HG03039 (cell line): ENCODE results near the gene CASP8AP2.
A peak's percentile ranks its signal among the peaks of the same experiment; 100 is the strongest.
"Not testable (repeated sequence)": the region's sequence is repeated elsewhere in the genome, so short reads cannot be mapped to it uniquely, and the experiment has no call there.

ENCODE experiments used
- ATAC-seq: cut with Tn5 transposase; IDR thresholded peaks from one replicate; pipeline ENCODE4 v1.9.1; 2021; ENCODE audit warnings: mild to moderate bottlenecking, moderate library complexity; ENCODE audit not compliant: unreplicated experiment

CASP8AP2 gene

GRCh38 chr6:89829472-89830169 is at the start of gene CASP8AP2:
CASP8AP2 (plus strand) TSS chr6:89829880.
- ATAC-seq: peak; percentile 98

- ATAC-seq: no peak
Observed at GRCh38 chr6:89781070-89782034, 48.3 kb upstream of the CASP8AP2 start.

GRCh38 chr6:89782222-89782621 is 47.5 kb upstream of the CASP8AP2 start:
- no peak for ATAC-seq

DNA sequence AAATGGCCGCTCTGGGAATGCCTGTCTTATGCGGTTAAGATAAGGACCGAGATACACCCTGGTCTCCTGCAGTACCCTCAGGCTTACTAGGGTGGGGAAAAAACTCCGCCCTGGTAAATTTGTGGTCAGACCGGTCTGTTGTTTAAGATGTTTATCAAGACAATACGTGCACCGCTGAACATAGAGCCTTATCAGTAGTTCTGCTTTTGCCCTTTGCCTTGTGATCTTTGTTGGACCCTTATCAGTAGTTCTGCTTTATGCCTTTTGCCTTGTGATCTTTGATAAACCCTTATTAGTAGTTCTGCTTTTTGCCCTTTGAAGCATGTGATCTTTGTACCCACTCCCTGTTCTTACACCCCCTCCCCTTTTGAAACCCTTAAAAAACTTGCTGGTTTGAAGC is 46.4 kb upstream of the CASP8AP2 start:
- ATAC-seq: not testable (repeated sequence)

DNA sequence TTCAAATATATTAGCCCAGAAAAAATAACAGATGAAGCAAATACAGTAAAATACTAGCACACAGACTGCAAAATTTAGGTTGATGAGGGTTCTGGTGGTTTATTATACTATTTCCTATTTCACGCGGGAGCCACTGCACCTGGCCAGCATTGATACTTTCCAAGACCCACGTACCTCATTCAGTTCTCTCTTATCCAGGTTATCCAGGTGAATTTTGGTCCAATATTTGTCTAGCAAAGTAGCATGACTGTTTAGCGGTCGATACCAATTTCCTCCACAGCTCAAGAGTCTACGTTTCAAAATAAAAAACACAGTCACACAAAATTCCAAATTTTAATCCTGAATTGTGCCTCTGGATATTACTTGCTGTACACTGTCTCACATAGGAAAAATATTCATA is 44.8 kb upstream of the CASP8AP2 start:
- ATAC-seq: no peak

DNA sequence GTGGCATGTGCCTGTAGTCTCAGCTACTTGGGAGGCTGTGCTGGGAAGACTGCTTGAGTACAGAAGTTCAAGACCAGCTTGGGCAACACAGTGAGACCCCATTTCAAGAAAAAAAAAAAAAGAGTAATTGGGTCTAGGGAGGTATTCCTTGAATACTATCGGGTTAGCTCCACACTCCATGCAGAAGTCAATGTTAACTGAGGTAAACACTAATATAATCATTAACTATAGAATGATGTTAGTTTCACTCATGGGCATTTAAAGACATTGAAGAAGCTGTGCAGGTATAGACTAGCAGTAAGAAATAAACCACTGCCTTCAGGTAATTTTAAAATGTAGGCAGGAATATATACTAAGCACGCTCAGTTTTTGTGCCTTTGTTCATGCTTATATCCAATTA is 42.7 kb upstream of the CASP8AP2 start:
- no peak for ATAC-seq

DNA sequence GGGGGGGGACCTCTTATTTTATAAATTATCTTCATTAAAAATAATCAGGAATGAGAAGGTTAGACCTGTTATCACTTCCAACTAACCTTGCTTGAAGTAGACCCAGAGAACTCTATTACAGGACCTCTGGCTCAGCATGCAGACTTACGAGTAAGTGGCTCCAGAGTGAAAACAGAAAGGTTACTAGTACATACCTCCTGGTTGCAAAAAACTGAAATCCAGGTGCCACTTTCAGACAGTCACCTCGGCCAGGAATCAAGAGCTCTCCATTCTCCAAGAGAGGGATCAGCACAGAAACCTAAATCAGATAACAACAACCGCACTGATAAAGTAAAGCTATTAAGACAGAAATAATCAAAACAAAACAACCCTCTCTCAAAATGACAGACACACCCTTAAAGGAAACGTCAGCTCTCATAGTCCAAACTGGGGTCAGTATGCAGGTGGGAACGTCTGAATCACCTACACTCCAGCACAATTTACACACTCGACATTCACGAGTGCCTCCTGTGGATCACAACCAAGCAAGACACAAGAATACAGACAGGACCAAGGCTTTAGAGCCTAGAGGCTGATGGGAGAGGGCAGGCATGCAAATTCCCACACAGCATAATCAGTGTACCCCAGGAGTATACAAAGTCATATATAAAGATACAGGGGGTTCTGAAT is 41.9 kb upstream of the CASP8AP2 start:
- ATAC-seq: no peak

- no peak for ATAC-seq
Observed at GRCh38 chr6:89789980-89790379, 39.7 kb upstream of the CASP8AP2 start.

- ATAC-seq: no peak
Observed at GRCh38 chr6:89790403-89790802, 39.3 kb upstream of the CASP8AP2 start.

GRCh38 chr6:89792881-89793280 is 36.8 kb upstream of the CASP8AP2 start:
- ATAC-seq: peak; percentile 57

DNA sequence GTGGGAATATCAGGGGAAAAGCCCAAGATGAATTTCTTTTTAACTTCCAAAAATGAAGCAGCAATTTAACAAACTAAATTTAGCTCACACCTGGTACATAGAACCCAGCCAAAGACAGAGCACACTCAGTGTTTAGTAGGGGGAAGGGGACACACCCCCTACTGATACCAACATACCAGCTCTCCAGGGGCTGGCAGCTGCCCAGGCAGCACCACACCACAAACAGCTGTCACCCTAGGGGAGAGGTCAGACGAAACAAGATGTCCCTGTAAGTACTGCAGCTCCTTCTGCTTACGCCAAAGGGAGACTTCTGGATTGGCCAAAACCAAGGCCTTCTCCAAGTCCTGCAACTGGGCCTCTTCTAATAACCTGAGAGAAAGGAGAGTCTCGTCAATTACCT is 36.1 kb upstream of the CASP8AP2 start:
- ATAC-seq: no peak

- no peak for ATAC-seq
Observed at GRCh38 chr6:89794324-89794723, 35.4 kb upstream of the CASP8AP2 start.

- ATAC-seq: no peak
Observed at GRCh38 chr6:89797317-89797716, 32.4 kb upstream of the CASP8AP2 start.

DNA sequence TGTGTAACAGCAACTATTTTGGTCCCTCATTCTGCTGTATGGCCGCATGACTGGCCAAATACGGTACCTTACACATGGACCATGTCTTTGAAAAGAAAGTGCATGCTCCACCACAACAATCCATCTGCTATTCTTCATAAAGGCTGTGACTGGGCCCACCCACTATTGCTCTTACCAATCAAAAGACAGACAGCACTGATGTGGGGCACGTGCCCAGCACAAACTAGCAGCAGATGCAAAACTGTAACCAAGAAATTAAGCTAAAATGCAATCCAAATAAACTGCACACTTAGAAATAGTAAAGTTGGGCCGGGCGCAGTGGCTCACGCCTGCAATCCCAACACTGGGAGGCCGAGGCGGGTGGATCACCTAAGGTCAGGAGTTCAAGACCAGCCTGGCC is 30.6 kb upstream of the CASP8AP2 start:
- ATAC-seq: no peak

GRCh38 chr6:89799756-89800155 is 29.9 kb upstream of the CASP8AP2 start:
- no peak for ATAC-seq

- ATAC-seq: no peak
Observed at GRCh38 chr6:89803271-89803670, 26.4 kb upstream of the CASP8AP2 start.

DNA sequence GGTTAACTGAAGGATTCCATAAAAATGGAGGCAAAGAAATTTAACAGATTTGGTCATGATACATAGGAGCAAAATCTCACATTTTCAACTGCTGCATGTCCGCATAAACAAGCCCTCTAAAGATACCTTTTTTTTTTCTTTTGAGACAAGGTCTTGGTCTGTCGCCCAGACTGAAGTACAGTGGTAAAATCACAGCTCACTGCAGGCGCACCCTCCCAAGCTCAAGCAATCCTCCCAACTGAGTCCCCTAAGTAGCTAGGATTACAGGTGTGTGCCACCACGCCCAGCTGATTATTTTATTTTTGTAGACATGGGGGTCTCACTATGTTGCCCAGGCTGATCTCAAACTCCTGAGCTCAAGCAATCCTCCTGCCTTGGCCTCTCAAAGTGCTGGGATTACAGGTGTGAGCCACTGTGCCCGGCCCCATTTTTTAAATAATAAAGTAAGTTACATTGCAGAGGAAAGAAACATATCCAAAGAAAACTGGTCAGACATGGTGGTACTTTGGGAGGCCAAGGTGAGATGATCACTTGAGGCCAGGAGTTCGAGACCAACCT is 23.8 kb upstream of the CASP8AP2 start:
- no peak for ATAC-seq

GRCh38 chr6:89807581-89807980 is 22.1 kb upstream of the CASP8AP2 start:
- ATAC-seq: no peak

DNA sequence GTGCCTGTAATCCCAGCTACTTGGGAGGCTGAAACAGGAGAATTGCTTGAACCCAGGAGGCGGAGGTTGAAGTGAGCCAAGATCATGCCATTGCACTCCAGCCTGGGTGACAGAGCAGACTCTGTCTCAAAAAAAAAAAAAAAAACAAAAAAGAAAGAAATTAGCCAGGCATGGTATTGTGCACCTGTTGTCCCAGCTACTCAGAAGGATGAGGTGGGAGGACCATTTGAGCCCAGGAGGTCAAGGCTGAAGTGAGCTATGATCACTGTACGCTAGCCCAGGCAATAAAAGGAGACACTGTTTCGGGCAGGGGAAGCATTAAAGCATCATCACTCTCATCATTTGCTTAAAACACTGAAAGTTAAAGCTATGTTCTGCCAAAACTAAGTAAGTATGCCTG is 16.3 kb upstream of the CASP8AP2 start:
- not testable (repeated sequence) for ATAC-seq

DNA sequence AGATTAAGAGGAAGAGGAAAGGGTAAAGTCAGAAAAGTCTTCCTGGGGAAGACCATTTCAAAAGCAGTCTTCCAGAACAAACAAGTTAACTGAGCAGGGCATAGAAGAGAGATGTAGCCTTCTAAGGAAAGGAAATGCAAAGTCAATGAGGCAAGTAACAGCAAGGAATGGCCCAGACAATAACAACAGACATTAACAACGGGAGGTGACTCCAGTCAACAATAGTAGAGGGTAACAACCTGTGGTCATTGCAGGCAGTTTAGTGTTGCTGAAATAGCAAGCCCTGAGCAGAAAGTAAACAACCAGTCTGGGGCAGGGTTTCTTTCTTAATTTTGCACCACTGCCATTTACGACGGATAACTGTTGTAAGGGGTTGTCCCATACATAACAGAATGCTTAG is 12.2 kb upstream of the CASP8AP2 start:
- no peak for ATAC-seq

GRCh38 chr6:89818977-89819335 is 10.7 kb upstream of the CASP8AP2 start:
- peak; percentile 20 for ATAC-seq
